ENCODE results near the gene ASAP2.

Gene ASAP2

GRCh38 chr2:9280224-9280623 lies 73.6 kb downstream of the ASAP2 start:
- no peak for DNase-seq

- no peak for DNase-seq
Observed at GRCh38 chr2:9281145-9281544, 74.5 kb downstream of the ASAP2 start.

- DNase-seq, result no peak
Observed at GRCh38 chr2:9282128-9283112, 75.8 kb downstream of the ASAP2 start.

GRCh38 chr2:9284521-9285297 lies 78.1 kb downstream of the ASAP2 start:
- DNase-seq, result no peak

- DNase-seq, result no peak
Observed at GRCh38 chr2:9285385-9285920, 78.8 kb downstream of the ASAP2 start.

- DNase-seq, result no peak
Observed at GRCh38 chr2:9285921-9286320, 79.3 kb downstream of the ASAP2 start.

- DNase-seq, result no peak
Observed at GRCh38 chr2:9286554-9287399, 80.2 kb downstream of the ASAP2 start.

GRCh38 chr2:9287400-9288045 lies 80.9 kb downstream of the ASAP2 start:
- no peak for DNase-seq

- DNase-seq, result no peak
Observed at GRCh38 chr2:9288233-9288632, 81.6 kb downstream of the ASAP2 start.

- no peak for DNase-seq
Observed at GRCh38 chr2:9288681-9289338, 82.2 kb downstream of the ASAP2 start.

- DNase-seq, result no peak
Observed at GRCh38 chr2:9291331-9291730, 84.7 kb downstream of the ASAP2 start.

- no peak for DNase-seq
Observed at GRCh38 chr2:9291866-9292265, 85.3 kb downstream of the ASAP2 start.

- DNase-seq, result no peak
Observed at GRCh38 chr2:9292426-9292825, 85.8 kb downstream of the ASAP2 start.

GRCh38 chr2:9294764-9295163 lies 88.2 kb downstream of the ASAP2 start:
- no peak for DNase-seq

- no peak for DNase-seq
Observed at GRCh38 chr2:9296559-9296958, 89.9 kb downstream of the ASAP2 start.

- no peak for DNase-seq
Observed at GRCh38 chr2:9297156-9297555, 90.5 kb downstream of the ASAP2 start.

- DNase-seq, result no peak
Observed at GRCh38 chr2:9297807-9298206, 91.2 kb downstream of the ASAP2 start.

GRCh38 chr2:9298583-9298982 lies 92.0 kb downstream of the ASAP2 start:
- no peak for DNase-seq

- DNase-seq, result no peak
Observed at GRCh38 chr2:9299161-9300100, 92.8 kb downstream of the ASAP2 start.

- no peak for DNase-seq
Observed at GRCh38 chr2:9300214-9300613, 93.6 kb downstream of the ASAP2 start.

All from activated CD4-positive, alpha-beta T cell treated with anti-CD3 and anti-CD28 coated beads for 48 hours (primary cell).